ENCODE measurements around the gene ZFP1. TPM values are rescaled to one million over a fixed set of nuclear protein-coding genes. Genes with fewer than 3 reads are reported as not detected.

ZFP1 gene
- total and polyA plus RNA-seq, 9 of the 15 experiments (the other 6 are each of a cell fraction or from before 2014, with no cell fraction given): 2.6 to 14.7 (median 11.6) TPM

GRCh38 chr16:75111514-75111940 is 36.8 kb upstream of the ZFP1 start:
- no peak for DNase-seq (ENCODE audit: extremely low read depth in 1 of 4, low spot score in 3 of 4)
- no TSS peak for BruUV-seq (replicated peaks)
- in situ Hi-C loops (cut with MboI): no loop called here
- Histone ChIP-seq H3K4me2 (ENCODE audit: insufficient read depth, low read length) (peak overlapping the region; percentile 83; the same call in 1 of the 2 replicates), H3K9me1 (ENCODE audit: control insufficient read depth, insufficient read depth, low read length) (peaks cover 3% of the 10 kb centered on the region), H3K9me3 (replicated peaks; ENCODE audit: control insufficient read depth, insufficient read depth, low read depth, low read length) (no peaks in the 10 kb centered on the region), H3K27ac (ENCODE audit: extremely low read depth, low read depth, low read length) (no peak overlapping the region; the same call in 1 of the 3 replicates), H2AFZ (ENCODE audit: low read depth, low read length) (peak overlapping the region; percentile 75), H3K36me3 (ENCODE audit: control insufficient read depth, insufficient read depth, low read length) (peaks cover 8% of the 10 kb centered on the region; the same call in 2 of the 3 replicates), H3K4me1 (replicated peaks in 1 of 2; ENCODE audit: control insufficient read depth in 2 of 2, insufficient read depth in 2 of 2, low read length in 2 of 2) (peaks cover 15 to 78% of the 10 kb centered on the region in 2 experiments; a peak in 4 of 5 replicates), H3K79me2 (ENCODE audit: control insufficient read depth, insufficient read depth, low read length) (no peaks in the 10 kb centered on the region), H3K27me3 (ENCODE audit: control insufficient read depth in 2 of 2, insufficient read depth in 2 of 2, low read length in 2 of 2) (no peaks in the 10 kb centered on the region), H4K20me1 (replicated peaks; ENCODE audit: control insufficient read depth, insufficient read depth, low read length) (no peaks in the 10 kb centered on the region), H3K9ac (ENCODE audit: insufficient read depth in 1 of 2, low read depth in 2 of 2, low read length in 2 of 2) (peak overlapping the region in 1 of 2 experiments; percentile 87; a peak in 3 of 4 replicates), H3K4me3 (no peak overlapping the region)
- 52% methylated on average over 7 of the region's 7 CpGs for WGBS (ENCODE audit: insufficient coverage, low coverage, missing lambda C conversion rate)
- intact Hi-C loops (cut with micrococcal nuclease): loop anchor here (1.0 to 5.0 kb wide), 3 partner anchors 47 to 113 kb away; no protein-coding TSS in a partner anchor
- POLR2A ChIA-PET: interaction anchor here (0.6 to 2.1 kb wide), 16 partner anchors 9 to 120 kb away, joined by 3 to 13 read pairs (median 4); partner anchors contain the start of gene ZNRF1
- CTCF ChIA-PET (ENCODE audit: low intra/inter-chr PET ratio): interaction anchor here (0.7 to 2.7 kb wide), 3 partner anchors 24 to 125 kb away, joined by 3 to 42 read pairs (median 5); partner anchors contain the start of gene ZNRF1
- peak; percentile 30 for ATAC-seq
- FAIRE-seq: no peak
- TF ChIP-seq ADNP (tag; IDR thresholded peaks at IDR 0.05) (no peak), ELF4 (CRISPR knock-in tag; IDR thresholded peaks at IDR 0.05) (0 out of 2 replicates have a peak, but pooled peaks have one; percentile 16), ESRRB (CRISPR knock-in tag; IDR thresholded peaks at IDR 0.05; ENCODE audit: borderline replicate concordance) (no peak), ZBTB26 (CRISPR knock-in tag; IDR thresholded peaks at IDR 0.05) (no peak), ZBTB8A (IDR thresholded peaks at IDR 0.05; ENCODE audit: partially characterized antibody) (no peak), ESRRA (IDR thresholded peaks at IDR 0.05; ENCODE audit: borderline replicate concordance, low read depth) (no peak), MEF2A (IDR thresholded peaks at IDR 0.05; ENCODE audit: control insufficient read depth, low read depth, low read length) (no peak), CHD2 (IDR thresholded peaks at IDR 0.05; ENCODE audit: low read depth, low read length) (0 out of 2 replicates have a peak, but pooled peaks have one; percentile 22), TSC22D4 (tag; IDR thresholded peaks at IDR 0.05) (no peak), MYC (IDR thresholded peaks at IDR 0.05; ENCODE audit: low read depth, low read length) (no peak), MYC (CRISPR knock-in tag; IDR thresholded peaks at IDR 0.05; ENCODE audit: borderline replicate concordance, low read depth) (peak; percentile 14; the same call in 1 of the 2 replicates), ETV5 (CRISPR knock-in tag; IDR thresholded peaks at IDR 0.05; ENCODE audit: low read depth) (0 out of 2 replicates have a peak, but pooled peaks have one; percentile 38), CREBBP (IDR thresholded peaks at IDR 0.05; ENCODE audit: low read depth, low read length) (no peak), ZNF512 (tag; IDR thresholded peaks at IDR 0.05) (no peak), SRF (CRISPR knock-in tag; IDR thresholded peaks at IDR 0.05) (peak in 1 of 2 experiments; percentile 43; a peak in 1 of 4 replicates), TCF3 (CRISPR knock-in tag; IDR thresholded peaks at IDR 0.05) (no peak), ZNF197 (CRISPR knock-in tag; IDR thresholded peaks at IDR 0.05; ENCODE audit: low read depth) (0 out of 2 replicates have a peak, but pooled peaks have one; percentile 21), GTF2E2 (tag; IDR thresholded peaks at IDR 0.05) (no peak), CREB3L1 (IDR thresholded peaks at IDR 0.05; ENCODE audit: borderline replicate concordance, low read depth) (0 out of 2 replicates have a peak, but pooled peaks have one; percentile 2)

All from K562 (cell line).